ENCODE measurements around the gene ZDHHC14.

GRCh38 chr6:157428427-157429202, 47.6 kb downstream of the ZDHHC14 start:
- TF ChIP-seq CTCF (IDR thresholded peaks at IDR 0.05) (no peak), POLR2AphosphoS5 (IDR thresholded peaks at IDR 0.05) (peak; percentile 67)

All from prostate gland (tissue), 2 donors.